HepG2 (cell line): Measurements from ENCODE around the gene TSPAN32. TPM values are rescaled to one million over a fixed set of nuclear protein-coding genes. Genes with fewer than 3 reads are reported as not detected.

ENCODE experiments used
- ATAC-seq: fragments of 200-7000 bp; cut with Tn5 transposase; 3 replicates; pipeline ENCODE4 v1.9.1; 2020; ENCODE audit warnings: mild to moderate bottlenecking, moderate library complexity
- BruUV-seq: library from RNA; stranded (reverse); fragments of 400-500 nt; replicated peaks from 2 replicates; lab custom pipeline; 2021; lab: Mats Ljungman, UMichigan
- CTCF ChIA-PET: fragments of 300-600 bp; formaldehyde crosslinking; extraction: SDS; loops from one replicate; lab custom pipeline; 2021; ENCODE audit warnings: low total read pairs, inconsistent platforms, low intra/inter-chr PET ratio; lab: Yijun Ruan, JAX
- POLR2A ChIA-PET: fragments of 350-600 bp; sonication (Branson Sonifier 250); formaldehyde crosslinking; loops from one replicate; lab custom pipeline; 2020; ENCODE audit warnings: antibody characterized with exemption, inconsistent platforms; lab: Yijun Ruan, JAX
- DNase-seq: peaks from one replicate; pipeline ENCODE4 v3.0.0-alpha.2; 2015; ENCODE audit warnings: low spot score
- FAIRE-seq: peaks from 3 replicates; lab custom pipeline; 2011; peaks lifted over from hg19 to GRCh38; lab: Jason Lieb, UNC
- H2AFZ ChIP-seq: one replicate; pipeline ENCODE4 v1.6.1; 2011; ENCODE audit warnings: low read length, inconsistent platforms
- H3K27ac ChIP-seq: fragments of 300-600 bp; 3 replicates; pipeline ENCODE4 v1.8.0; 2011; ENCODE audit warnings: mixed run types, mild to moderate bottlenecking, mixed read lengths, low read length, inconsistent platforms; ENCODE audit not compliant: insufficient read depth; ENCODE audit errors: extremely low read length
- H3K27me3 ChIP-seq, 2 experiments: fragments of 200-600 bp in 1 of 2; 2 replicates in 1 of 2; 3 replicates in 1 of 2; pipeline versions ENCODE4 v1.6.0 to v1.8.0; 2011; ENCODE audit warnings: low read length in 2 of 2, mild to moderate bottlenecking in 2 of 2, moderate library complexity in 2 of 2, inconsistent platforms in 1 of 2; ENCODE audit not compliant: insufficient read depth in 2 of 2, control insufficient read depth in 1 of 2
- H3K36me3 ChIP-seq, 2 experiments: fragments of 200-600 bp in 1 of 2; replicated peaks in 1 of 2; 2 replicates in 1 of 2; 3 replicates in 1 of 2; pipeline versions ENCODE4 v1.5.1 to v1.8.0; 2011; ENCODE audit warnings: low read length in 2 of 2, inconsistent platforms in 1 of 2; ENCODE audit not compliant: insufficient read depth in 2 of 2, control insufficient read depth in 1 of 2
- H3K4me1 ChIP-seq: 2 replicates; pipeline ENCODE4 v1.5.1; 2012; ENCODE audit warnings: low read length, inconsistent platforms; ENCODE audit not compliant: insufficient read depth
- H3K4me2 ChIP-seq: 2 replicates; pipeline ENCODE4 v1.6.0; 2011; ENCODE audit warnings: low read depth, low read length, inconsistent platforms
- H3K4me3 ChIP-seq, 3 experiments: fragments of 200-600 bp in 1 of 3; sonication (generic), shearing (Covaris generic) in 1 of 3; replicated peaks in 1 of 3; 2 replicates each; pipeline ENCODE4 v1.5.1; 2011 to 2016; ENCODE audit warnings: low read length in 3 of 3, inconsistent platforms in 2 of 3, low read depth in 2 of 3, mild to moderate bottlenecking in 2 of 3, control low read depth in 1 of 3, mixed read lengths in 1 of 3; ENCODE audit not compliant: insufficient read depth in 1 of 3
- H3K79me2 ChIP-seq: one replicate; pipeline ENCODE4 v1.6.1; 2011; ENCODE audit warnings: low read length, inconsistent platforms; ENCODE audit not compliant: insufficient read depth
- H3K9ac ChIP-seq: 2 replicates; pipeline ENCODE4 v1.6.0; 2011; ENCODE audit warnings: mild to moderate bottlenecking, low read depth, low read length, inconsistent platforms; ENCODE audit not compliant: insufficient read depth
- H3K9me3 ChIP-seq: 2 replicates; pipeline ENCODE4 v1.5.1; 2012; ENCODE audit warnings: mild to moderate bottlenecking, low read length
- H4K20me1 ChIP-seq: 2 replicates; pipeline ENCODE4 v1.6.0; 2011; ENCODE audit warnings: inconsistent platforms, mild to moderate bottlenecking, low read length, moderate library complexity; ENCODE audit not compliant: insufficient read depth
- BHLHE40 ChIP-seq: IDR thresholded peaks from 2 replicates; pipeline ENCODE4 v1.6.1; 2011; ENCODE audit warnings: low read length, improper control_type of control experiment
- HNRNPL ChIP-seq: fragments of 200-400 bp; formaldehyde crosslinking; IDR thresholded peaks from 2 replicates; pipeline ENCODE4 v1.6.1; 2017; ENCODE audit warnings: mild to moderate bottlenecking, low read depth, low read length
- KLF15 ChIP-seq: sonication (generic); formaldehyde crosslinking; IDR thresholded peaks from 2 replicates; pipeline ENCODE4 v1.8.1; 2023; ENCODE audit warnings: borderline replicate concordance, mild to moderate bottlenecking, inconsistent platforms, missing genetic modification reagents, mixed read lengths
- SCMH1 ChIP-seq: sonication (generic); formaldehyde crosslinking; IDR thresholded peaks from 2 replicates; pipeline ENCODE4 v1.9.0; 2021; ENCODE audit warnings: missing genetic modification reagents, mild to moderate bottlenecking, borderline replicate concordance
- TBP ChIP-seq: sonication (generic); formaldehyde crosslinking; IDR thresholded peaks from 2 replicates; pipeline ENCODE4 v1.5.0; 2020; ENCODE audit warnings: missing genetic modification reagents
- ZBTB43 ChIP-seq: sonication (generic); formaldehyde crosslinking; conservative IDR thresholded peaks from 2 replicates; pipeline ENCODE4 v1.4.0; 2020; ENCODE audit warnings: missing genetic modification reagents
- ZGPAT ChIP-seq: IDR thresholded peaks from 2 replicates; pipeline ENCODE4 v1.6.1; 2016; ENCODE audit warnings: mild to moderate bottlenecking
- ZNF101 ChIP-seq: sonication (generic); formaldehyde crosslinking; IDR thresholded peaks from 2 replicates; pipeline ENCODE4 v1.4.0; 2020; ENCODE audit warnings: mild to moderate bottlenecking, low read depth, missing genetic modification reagents, borderline replicate concordance
- ZNF337 ChIP-seq: sonication (generic); formaldehyde crosslinking; IDR thresholded peaks from 2 replicates; pipeline ENCODE4 v1.5.1; 2020; ENCODE audit warnings: missing genetic modification reagents, low read depth, mild to moderate bottlenecking, borderline replicate concordance
- ZNF549 ChIP-seq: sonication (generic); formaldehyde crosslinking; IDR thresholded peaks from 2 replicates; pipeline ENCODE4 v1.5.0; 2020; ENCODE audit warnings: missing genetic modification reagents
- ZNF646 ChIP-seq: sonication (generic); formaldehyde crosslinking; IDR thresholded peaks from 2 replicates; pipeline ENCODE4 v1.9.0; 2021; ENCODE audit warnings: mild to moderate bottlenecking, missing genetic modification reagents
- ZNF776 ChIP-seq: sonication (generic); formaldehyde crosslinking; IDR thresholded peaks from 2 replicates; pipeline ENCODE4 v1.4.0; 2020; ENCODE audit warnings: mild to moderate bottlenecking, missing genetic modification reagents
- WGBS: methylation state at CpG from one replicate; pipeline ENCODE4 v1.1.6; 2017; ENCODE audit warnings: low lambda C conversion rate; 5-methylcytosine and 5-hydroxymethylcytosine counted together
- in situ Hi-C: cut with HindIII; loops from 2 replicates; pipeline ENCODE4 v1.10.0; 2017; ENCODE audit warnings: low pct_unique_long_range_greater_than_20kb; ENCODE audit not compliant: extremely low pct_ligation_motif_present
- intact Hi-C: fragments of 100-400 bp; cut with micrococcal nuclease; formaldehyde crosslinking; loops from one replicate; pipeline ENCODE4 v1.10.0; 2022; ENCODE audit not compliant: unreplicated experiment
- polyA plus RNA-seq, 8 experiments: library from polyadenylated mRNA; depleted of rRNA in 3 of 8; stranded (reverse) in 7 of 8; unstranded in 1 of 8; fragments of >200 nt; fragmentation: Illumina TruSeq in 4 of 8; extraction: Trizol in 4 of 8; gene quantifications; 2 replicates each; pipeline versions ENCODE4 v1.2.1 to v1.2.3, GENCODE V29; 2011 to 2016; ENCODE audit warnings: low read depth in 4 of 8, missing spikeins in 1 of 8, mixed read lengths in 1 of 8; ENCODE audit not compliant: insufficient read depth in 1 of 8
- total RNA-seq, 5 experiments: library from RNA; depleted of rRNA; stranded (reverse); fragments of >200 nt; fragmentation: Illumina TruSeq; extraction: Trizol; gene quantifications; 2 replicates each; pipeline ENCODE4 v1.2.3, GENCODE V29; 2016; ENCODE audit warnings: low read depth in 1 of 5

Gene TSPAN32
- total and polyA plus RNA-seq, 2 of the 13 experiments (the other 11 are each of a cell fraction or from before 2014, with no cell fraction given), result 0.09 to 0.70 TPM

- no peak for DNase-seq
- BruUV-seq, result no TSS peak
- POLR2A ChIA-PET, result no interaction called here
- H3K4me3 ChIP-seq, result no peak overlapping the region
- intact Hi-C loops, result no loop called here
- no peaks in the 10 kb centered on the region for H4K20me1 ChIP-seq
- no peaks in the 10 kb centered on the region for H3K4me1 ChIP-seq
- H3K36me3 ChIP-seq, result no peaks in the 10 kb centered on the region
- H3K27ac ChIP-seq, result no peak overlapping the region
- H3K79me2 ChIP-seq, result no peaks in the 10 kb centered on the region
- no peaks in the 10 kb centered on the region for H3K9me3 ChIP-seq
- TF ChIP-seq ZNF337 (CRISPR knock-in tag), result no peak
- TF ChIP-seq ZNF549 (CRISPR knock-in tag), result no peak
- TF ChIP-seq ZNF646, result no peak
- TF ChIP-seq HNRNPL, result no peak
- no peak for TF ChIP-seq ZNF101
- no peak for TF ChIP-seq ZNF776 (CRISPR knock-in tag)
- TF ChIP-seq TBP (CRISPR knock-in tag), result no peak
- TF ChIP-seq ZGPAT (CRISPR knock-in tag), result no peak
- TF ChIP-seq SCMH1 (CRISPR knock-in tag), result no peak
- no peak for TF ChIP-seq KLF15 (CRISPR knock-in tag)
- TF ChIP-seq ZBTB43 (CRISPR knock-in tag), result no peak
- no peak for TF ChIP-seq BHLHE40
- TF ChIP-seq, all 625 proteins: peak for 0
- ATAC-seq, result no peak
- H3K9ac ChIP-seq, result no peak overlapping the region
- no peak for FAIRE-seq
- 27% methylated on average over 7 of the region's 10 CpGs for WGBS
- no peak overlapping the region for H3K4me2 ChIP-seq
- in situ Hi-C loops, result no loop called here
- H2AFZ ChIP-seq, result no peak overlapping the region
- CTCF ChIA-PET, result no interaction called here
- peaks cover 3 to 40% of the 10 kb centered on the region in 2 experiments; a peak in 3 of 5 replicates for H3K27me3 ChIP-seq
These were observed 11.4 kb upstream of the TSPAN32 start for GRCh38 chr11:2290351-2290841.
